ENCODE results near the gene SRSF11. TPM values are rescaled to one million over a fixed set of nuclear protein-coding genes. Genes with fewer than 3 reads are reported as not detected.
"Not testable (repeated sequence)": the region's sequence is repeated elsewhere in the genome, so short reads cannot be mapped to it uniquely, and the experiment has no call there.

Gene SRSF11
- total and polyA plus RNA-seq, 7 donors: 34.2 to 248 (median 156) TPM

DNA sequence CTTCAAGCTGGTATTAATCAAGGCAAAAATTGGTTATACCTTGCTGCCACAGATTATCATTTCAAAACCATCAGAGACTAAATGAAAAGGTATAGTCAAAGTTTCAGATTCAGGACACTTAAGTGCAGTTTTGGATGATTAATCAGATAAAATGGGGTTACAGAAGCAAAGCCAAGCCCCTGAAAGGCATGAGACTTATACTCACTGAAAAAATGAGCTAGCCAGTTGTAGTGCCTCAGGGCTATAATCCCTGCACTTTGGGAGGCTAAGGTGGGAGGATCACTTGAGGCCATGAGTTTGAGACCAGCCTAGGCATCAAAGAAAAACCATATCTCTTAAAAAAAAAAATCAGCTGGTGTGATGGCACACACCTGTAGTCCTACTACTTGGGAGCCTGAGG lies 31.0 kb upstream of the SRSF11 start:
- intact Hi-C loops (cut with DNase I): no loop called here
- H3K4me3 ChIP-seq: no peak overlapping the region
- no peak overlapping the region for H3K27ac ChIP-seq
- H3K9me3 ChIP-seq: peaks cover 0 to 4% (median 0%) of the 10 kb centered on the region in 4 donors
- no peak for DNase-seq
- TF ChIP-seq CTCF (IDR thresholded peaks at IDR 0.05): no peak
- TF ChIP-seq POLR2AphosphoS5 (IDR thresholded peaks at IDR 0.05): no peak
- TF ChIP-seq EP300 (IDR thresholded peaks at IDR 0.05): no peak
- TF ChIP-seq POLR2A (IDR thresholded peaks at IDR 0.05): no peak
- H3K27me3 ChIP-seq: no peaks in the 10 kb centered on the region
- H3K4me1 ChIP-seq: no peaks in the 10 kb centered on the region
- peaks cover 0 to 3% (median 0%) of the 10 kb centered on the region in 4 donors for H3K36me3 ChIP-seq

DNA sequence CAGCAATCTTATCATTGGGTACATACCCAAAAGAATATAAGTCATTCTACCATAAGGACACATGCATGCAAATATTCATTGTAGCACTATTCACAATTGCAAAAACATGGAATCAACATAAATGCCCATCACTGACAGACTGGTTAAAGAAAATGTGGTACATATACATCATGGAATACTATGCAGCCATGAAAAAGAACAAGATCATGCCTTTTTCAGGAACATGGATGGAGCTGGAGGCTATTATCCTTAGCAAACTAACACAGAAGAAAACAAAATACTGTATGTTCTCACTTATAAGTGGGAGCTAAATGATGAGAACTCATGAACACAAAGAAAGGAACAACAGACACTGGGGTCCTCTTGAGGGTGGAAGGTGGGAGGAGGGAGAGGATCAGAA lies 28.7 kb upstream of the SRSF11 start:
- H3K4me3 ChIP-seq; H3K4me1 ChIP-seq; DNase-seq; intact Hi-C loops (cut with DNase I); H3K36me3 ChIP-seq; H3K27me3 ChIP-seq; H3K9me3 ChIP-seq; H3K27ac ChIP-seq: not testable (repeated sequence)

- intact Hi-C loops (cut with DNase I): no loop called here
- H3K27ac ChIP-seq: no peak overlapping the region
- no peak for DNase-seq
Measured at GRCh38 chr1:70194601-70195000, 26.6 kb upstream of the SRSF11 start.

DNA sequence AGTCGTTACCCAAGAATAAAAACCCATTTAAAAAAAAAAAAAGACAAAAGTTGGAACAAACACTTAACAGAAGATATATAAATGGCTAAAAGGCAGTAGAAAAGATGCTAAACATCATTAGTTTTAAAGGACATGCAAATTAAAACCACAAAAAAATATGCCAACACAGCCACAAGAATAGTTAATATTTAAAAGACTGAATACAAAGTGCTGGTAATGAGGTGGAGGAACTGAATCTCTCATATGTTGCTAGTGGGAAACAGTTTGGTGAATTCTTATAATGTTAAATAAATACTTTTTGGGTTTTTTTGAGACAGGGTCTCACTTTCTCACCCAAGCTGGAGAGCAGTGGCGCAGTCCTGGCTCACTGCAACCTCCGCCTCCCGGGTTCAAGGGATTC lies 25.8 kb upstream of the SRSF11 start:
- no peak for DNase-seq
- Histone ChIP-seq H3K4me3 (no peak overlapping the region), H3K4me1 (no peaks in the 10 kb centered on the region), H3K27ac (no peak overlapping the region), H3K9me3 (peaks cover 0 to 4% (median 0%) of the 10 kb centered on the region in 4 donors), H3K27me3 (no peaks in the 10 kb centered on the region), H3K36me3 (no peaks in the 10 kb centered on the region)
- TF ChIP-seq EP300 (IDR thresholded peaks at IDR 0.05) (no peak), CTCF (IDR thresholded peaks at IDR 0.05) (no peak), POLR2AphosphoS5 (IDR thresholded peaks at IDR 0.05) (no peak), POLR2A (IDR thresholded peaks at IDR 0.05) (no peak)
- intact Hi-C loops (cut with DNase I): no loop called here
- WGBS, 2 donors: 95 to 98% methylated on average over 4 of the region's 4 CpGs

More at GRCh38 chr1:70194601-70195000, 26.6 kb upstream of the SRSF11 start:
- Histone ChIP-seq H3K27me3 (no peaks in the 10 kb centered on the region), H3K36me3 (no peaks in the 10 kb centered on the region), H3K9me3 (peaks cover 0 to 4% (median 0%) of the 10 kb centered on the region in 4 donors), H3K4me1 (no peaks in the 10 kb centered on the region), H3K4me3 (no peak overlapping the region)
- TF ChIP-seq EP300 (IDR thresholded peaks at IDR 0.05): no peak
- no peak for TF ChIP-seq POLR2A (IDR thresholded peaks at IDR 0.05)
- TF ChIP-seq POLR2AphosphoS5 (IDR thresholded peaks at IDR 0.05): no peak
- TF ChIP-seq CTCF (IDR thresholded peaks at IDR 0.05): no peak

DNA sequence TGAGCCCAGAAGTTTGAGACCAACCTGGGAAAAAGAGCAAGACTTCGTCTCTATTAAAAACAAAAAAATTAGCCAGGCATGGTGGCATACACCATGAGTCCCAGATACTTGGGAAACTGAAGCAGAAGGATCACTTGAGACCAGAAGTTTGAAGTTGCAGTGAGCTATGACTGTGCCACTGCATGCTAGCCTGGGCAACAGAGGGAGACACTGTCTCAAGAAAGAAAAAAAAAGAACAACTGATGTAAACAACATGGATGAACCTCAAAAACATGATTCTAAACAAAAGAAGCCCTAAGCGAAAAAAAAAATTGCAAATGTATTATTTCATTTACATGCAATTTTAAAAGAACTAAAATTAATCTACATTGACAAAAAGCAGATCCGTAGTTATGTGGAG lies 24.8 kb upstream of the SRSF11 start:
- intact Hi-C loops (cut with DNase I): no loop called here
- TF ChIP-seq POLR2A (IDR thresholded peaks at IDR 0.05) (no peak), POLR2AphosphoS5 (IDR thresholded peaks at IDR 0.05) (no peak), EP300 (IDR thresholded peaks at IDR 0.05) (no peak), CTCF (IDR thresholded peaks at IDR 0.05) (no peak)
- no peak overlapping the region for H3K4me3 ChIP-seq
- H3K27me3 ChIP-seq: no peaks in the 10 kb centered on the region
- WGBS, 2 donors: 91 to 98% methylated on average over 3 of the region's 3 CpGs
- H3K4me1 ChIP-seq: no peaks in the 10 kb centered on the region
- H3K27ac ChIP-seq: no peak overlapping the region
- no peak for DNase-seq
- H3K36me3 ChIP-seq: no peaks in the 10 kb centered on the region
- H3K9me3 ChIP-seq: peaks cover 0 to 4% (median 0%) of the 10 kb centered on the region in 4 donors

All from sigmoid colon (tissue), 7 donors.